Fibroblast of lung (primary cell): ENCODE measurements around the gene WDR93.
A peak's percentile ranks its signal among the peaks of the same experiment; 100 is the strongest.

Experiments used
- CTCF ChIP-seq, 2 donors: IDR thresholded peaks in 1 of 2; conservative IDR thresholded peaks in 1 of 2; 1 replicate in 1 of 2; 2 replicates in 1 of 2; pipeline ENCODE4 v1.5.1; 2011 to 2012; ENCODE audit warnings: low read length in 2 of 2, control low read depth in 1 of 2, inconsistent platforms in 1 of 2, low read depth in 1 of 2, mild to moderate bottlenecking in 1 of 2
- EZH2 ChIP-seq: IDR thresholded peaks from 2 replicates; pipeline ENCODE4 v1.5.1; 2012; ENCODE audit warnings: low read length, control low read depth, mild to moderate bottlenecking; ENCODE audit errors: missing control alignments

- TF ChIP-seq CTCF (conservative IDR thresholded peaks at IDR 0.05 in 1 of 2, IDR thresholded peaks at IDR 0.05 in 1 of 2; ENCODE audit: low read depth in 1 of 2, low read length in 2 of 2) (peak in 1 of 2 donors; percentile 6), EZH2 (no peak)
Observed at GRCh38 chr15:89662893-89663626, 27.6 kb upstream of the WDR93 start.
